GM21717 (cell line): ENCODE data around the gene VDAC2.
A peak's percentile ranks its signal among the peaks of the same experiment; 100 is the strongest.

Source experiments
- ATAC-seq: cut with Tn5 transposase; IDR thresholded peaks from one replicate; pipeline ENCODE4 v1.9.1; 2021; ENCODE audit warnings: mild to moderate bottlenecking, moderate library complexity; ENCODE audit not compliant: unreplicated experiment

VDAC2 gene

GRCh38 chr10:75228834-75229233 is 18.2 kb downstream of the VDAC2 start:
- ATAC-seq, result no peak

- ATAC-seq, result no peak
These were observed 19.4 kb downstream of the VDAC2 start for GRCh38 chr10:75229971-75230370.

GRCh38 chr10:75230600-75231038 is 20.0 kb downstream of the VDAC2 start:
- peak; percentile 31 for ATAC-seq

GRCh38 chr10:75231672-75232581 is 21.3 kb downstream of the VDAC2 start:
- ATAC-seq, result no peak

GRCh38 chr10:75233444-75234016 is 22.9 kb downstream of the VDAC2 start:
- no peak for ATAC-seq

- peak; percentile 47 for ATAC-seq
These were observed 23.6 kb downstream of the VDAC2 start for GRCh38 chr10:75234017-75234682.

- ATAC-seq, result peak; percentile 0
These were observed 24.2 kb downstream of the VDAC2 start for GRCh38 chr10:75234683-75235374.

- peak; percentile 77 for ATAC-seq
These were observed 25.0 kb downstream of the VDAC2 start, which contains the start of gene COMTD1 for GRCh38 chr10:75235375-75236177. COMTD1 (minus strand) TSS chr10:75235957; CDS start chr10:75235928, 29 bp downstream.

GRCh38 chr10:75236178-75236825 is 25.7 kb downstream of the VDAC2 start:
- ATAC-seq, result no peak

- no peak for ATAC-seq
These were observed 27.8 kb downstream of the VDAC2 start for GRCh38 chr10:75238182-75239095.

- no peak for ATAC-seq
These were observed 28.6 kb downstream of the VDAC2 start for GRCh38 chr10:75239096-75239790.

GRCh38 chr10:75240329-75241076 is 29.9 kb downstream of the VDAC2 start:
- no peak for ATAC-seq

- ATAC-seq, result no peak
These were observed 32.8 kb downstream of the VDAC2 start for GRCh38 chr10:75243426-75243825.

GRCh38 chr10:75244487-75245353 is 34.1 kb downstream of the VDAC2 start:
- no peak for ATAC-seq

GRCh38 chr10:75245354-75246250 is 35.0 kb downstream of the VDAC2 start:
- ATAC-seq, result no peak
